Adrenal gland (tissue), 12 donors: ENCODE measurements around the gene SDK1. TPM values are rescaled to one million over a fixed set of nuclear protein-coding genes. Genes with fewer than 3 reads are reported as not detected.

Source experiments
- DNase-seq, 7 donors: peaks; one replicate each; pipeline ENCODE4 v3.0.0-alpha.2; 2019 to 2020
- H3K27ac ChIP-seq, 5 donors: fragments of 200-600 bp; sonication (generic) in 4 of 5; 1 replicate in 3 of 5; 2 replicates in 2 of 5; pipeline versions ENCODE4 v1.5.1 to v1.8.0; 2016 to 2020; ENCODE audit warnings: mild to moderate bottlenecking in 1 of 5
- H3K27me3 ChIP-seq: fragments of 200-600 bp; 2 replicates; pipeline ENCODE4 v1.8.0; 2021
- H3K36me3 ChIP-seq, 2 donors: fragments of 200-600 bp; replicated peaks in 1 of 2; 1 replicate in 1 of 2; 2 replicates in 1 of 2; pipeline versions ENCODE4 v1.5.1 to v1.8.0; 2018 to 2022
- H3K4me1 ChIP-seq, 2 donors: fragments of 200-600 bp; replicated peaks in 1 of 2; 1 replicate in 1 of 2; 2 replicates in 1 of 2; pipeline versions ENCODE4 v1.5.1 to v1.8.0; 2018 to 2021
- H3K4me3 ChIP-seq, 4 donors: fragments of 200-600 bp; sonication (generic) in 3 of 4; one replicate each; pipeline ENCODE4 v1.5.1; 2016 to 2018
- H3K9me3 ChIP-seq, 3 donors: fragments of 200-600 bp; sonication (generic) in 1 of 3; replicated peaks in 1 of 3; 1 replicate in 2 of 3; 2 replicates in 1 of 3; pipeline versions ENCODE4 v1.5.1 to v1.8.0; 2016 to 2021
- POLR2A ChIP-seq, 2 donors: fragments of 450-650 bp; IDR thresholded peaks; one replicate each; pipeline ENCODE4 v1.6.1; 2017; ENCODE audit warnings: antibody characterized with exemption in 2 of 2, mild to moderate bottlenecking in 2 of 2, moderate library complexity in 1 of 2
- WGBS, 4 donors: extraction: QIAGEN DNeasy Blood & Tissue Kit in 2 of 4; methylation state at CpG; one replicate each; pipeline versions ENCODE4 v1.1.5 to v1.1.7; 2013 to 2017; 5-methylcytosine and 5-hydroxymethylcytosine counted together
- intact Hi-C, 2 donors: fragments of 100-400 bp; cut with DNase I; formaldehyde crosslinking; loops; one replicate each; pipeline versions ENCODE4 v1.14.1 to v1.15.0; 2022 to 2023
- polyA plus RNA-seq, 3 donors: library from polyadenylated mRNA; stranded (reverse); fragments of 200-250 nt in 2 of 3; fragments of 350-450 nt in 1 of 3; fragmentation: Illumina TruSeq in 1 of 3; extraction: RNeasy Lipid Tissue Mini Kit (QIAGEN cat#74804) in 1 of 3; gene quantifications; one replicate each; pipeline ENCODE4 v1.2.3, GENCODE V29; 2013 to 2014
- total RNA-seq, 9 donors: library from RNA; depleted of rRNA in 4 of 9; stranded (reverse); fragments of >200 nt in 4 of 9; fragments of 120-200 nt in 1 of 9; fragmentation: NEBNext Ultra II Directional in 1 of 9; extraction: Animal tissue kit (Norgen Biotek cat#: 25700) in 1 of 9; gene quantifications; one replicate each; pipeline versions ENCODE4 v1.1.0 to v1.2.4, GENCODE V29; 2013 to 2023
- TF ChIP-seq, protein P1 (sequence below), 6 experiments: fragments of 450-650 bp in 4 of 6; fragments of 200-600 bp in 2 of 6; sonication (generic) in 1 of 6; IDR thresholded peaks; 1 replicate in 5 of 6; 2 replicates in 1 of 6; pipeline versions ENCODE4 v1.5.1 to v1.8.0; 2016 to 2021; ENCODE audit warnings: antibody characterized with exemption in 6 of 6, mild to moderate bottlenecking in 2 of 6, moderate library complexity in 1 of 6
- donor health status: healthy with polysubstance abuse.
- donor health status: Bipolar disorder and iron deficiency.
- donor health status: DM: yes; HTN: yes; CAD: no.
- donor health status: DM: no; HTN: no; CAD: no.
- donor health status: DM: no; HTN: no; CAD: no.
- donor health status: DM: yes; HTN: yes; CAD: no.

SDK1 gene
- total and polyA plus RNA-seq, 12 donors = 0.50 to 3.6 (median 1.5) TPM

DNA sequence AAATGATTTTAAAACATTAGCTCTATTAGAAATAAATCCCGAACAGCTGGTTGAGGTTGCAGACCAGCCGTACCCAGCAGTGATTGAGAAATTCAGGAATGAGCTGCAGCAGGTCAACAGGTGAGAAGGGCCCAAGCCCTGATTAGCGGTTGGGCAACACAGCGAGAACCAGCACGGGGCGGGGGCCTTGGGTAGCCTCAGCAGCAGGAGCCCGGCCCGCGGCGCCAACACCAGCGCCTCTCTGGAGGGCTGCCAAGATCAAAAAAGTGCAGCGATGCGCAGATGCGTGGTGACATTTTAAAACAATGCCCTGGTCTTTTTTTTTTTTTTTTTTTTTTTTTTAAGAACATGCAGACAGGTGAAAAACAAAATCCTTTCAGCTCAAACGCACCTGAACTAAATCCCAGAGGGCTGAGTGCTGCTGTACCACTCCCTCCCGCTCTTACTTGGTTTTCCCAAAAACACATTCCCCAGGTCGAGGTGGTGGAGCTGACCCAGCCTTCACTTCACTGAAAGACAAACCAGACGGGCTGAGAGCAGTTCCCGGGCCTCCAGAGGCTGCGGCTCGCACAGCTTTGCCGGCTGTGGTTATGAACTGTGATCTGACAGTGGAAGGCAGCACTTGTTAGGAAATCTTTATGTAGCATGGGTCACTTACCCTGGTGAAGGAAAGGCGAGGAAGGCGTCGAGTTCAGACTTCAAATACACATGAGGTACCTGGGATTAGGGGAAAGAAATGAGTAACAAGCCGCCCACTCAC lies 579.4 kb downstream of the SDK1 start:
- intact Hi-C loops = no loop called here
- no peak for DNase-seq
- TF ChIP-seq POLR2A (IDR thresholded peaks at IDR 0.05) = no peak
- TF ChIP-seq, protein P1, sequence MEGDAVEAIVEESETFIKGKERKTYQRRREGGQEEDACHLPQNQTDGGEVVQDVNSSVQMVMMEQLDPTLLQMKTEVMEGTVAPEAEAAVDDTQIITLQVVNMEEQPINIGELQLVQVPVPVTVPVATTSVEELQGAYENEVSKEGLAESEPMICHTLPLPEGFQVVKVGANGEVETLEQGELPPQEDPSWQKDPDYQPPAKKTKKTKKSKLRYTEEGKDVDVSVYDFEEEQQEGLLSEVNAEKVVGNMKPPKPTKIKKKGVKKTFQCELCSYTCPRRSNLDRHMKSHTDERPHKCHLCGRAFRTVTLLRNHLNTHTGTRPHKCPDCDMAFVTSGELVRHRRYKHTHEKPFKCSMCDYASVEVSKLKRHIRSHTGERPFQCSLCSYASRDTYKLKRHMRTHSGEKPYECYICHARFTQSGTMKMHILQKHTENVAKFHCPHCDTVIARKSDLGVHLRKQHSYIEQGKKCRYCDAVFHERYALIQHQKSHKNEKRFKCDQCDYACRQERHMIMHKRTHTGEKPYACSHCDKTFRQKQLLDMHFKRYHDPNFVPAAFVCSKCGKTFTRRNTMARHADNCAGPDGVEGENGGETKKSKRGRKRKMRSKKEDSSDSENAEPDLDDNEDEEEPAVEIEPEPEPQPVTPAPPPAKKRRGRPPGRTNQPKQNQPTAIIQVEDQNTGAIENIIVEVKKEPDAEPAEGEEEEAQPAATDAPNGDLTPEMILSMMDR (IDR thresholded peaks at IDR 0.05) = no peak
- Histone ChIP-seq H3K9me3 (no peaks in the 10 kb centered on the region), H3K4me3 (no peak overlapping the region), H3K27ac (no peak overlapping the region), H3K4me1 (no peaks in the 10 kb centered on the region), H3K36me3 (no peaks in the 10 kb centered on the region), H3K27me3 (peaks cover 4% of the 10 kb centered on the region)
- 77 to 84% (median 80%) methylated on average over 18 to 26 of the region's 26 CpGs for WGBS, 4 donors

DNA sequence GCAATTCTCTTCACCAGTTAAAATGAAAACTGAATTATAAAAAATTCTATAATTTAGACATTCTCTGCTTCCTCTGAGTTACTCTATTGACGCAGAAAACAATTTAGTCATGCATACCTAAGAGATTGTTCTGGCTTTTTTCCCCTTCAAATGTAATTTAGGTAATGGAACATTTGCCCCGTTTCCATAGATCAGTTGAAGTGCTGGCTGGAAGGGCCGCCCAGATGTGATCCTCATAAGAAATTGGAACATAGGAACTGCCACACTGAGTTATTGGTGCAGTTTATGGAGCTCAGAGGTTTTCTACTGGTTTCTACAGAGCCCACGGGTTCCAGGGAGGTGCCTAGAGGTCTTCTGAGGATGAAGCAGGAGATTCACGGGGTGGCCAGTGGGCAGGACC lies 581.7 kb downstream of the SDK1 start:
- WGBS, 4 donors = 83 to 91% (median 90%) methylated on average over 5 of the region's 5 CpGs
- intact Hi-C loops = no loop called here
- H3K9me3 ChIP-seq = no peaks in the 10 kb centered on the region
- no peak overlapping the region for H3K4me3 ChIP-seq
- DNase-seq = no peak
- TF ChIP-seq, protein P1 (IDR thresholded peaks at IDR 0.05) = no peak
- TF ChIP-seq POLR2A (IDR thresholded peaks at IDR 0.05) = no peak
- no peaks in the 10 kb centered on the region for H3K4me1 ChIP-seq
- H3K36me3 ChIP-seq = no peaks in the 10 kb centered on the region
- H3K27me3 ChIP-seq = peaks cover 4% of the 10 kb centered on the region
- no peak overlapping the region for H3K27ac ChIP-seq

DNA sequence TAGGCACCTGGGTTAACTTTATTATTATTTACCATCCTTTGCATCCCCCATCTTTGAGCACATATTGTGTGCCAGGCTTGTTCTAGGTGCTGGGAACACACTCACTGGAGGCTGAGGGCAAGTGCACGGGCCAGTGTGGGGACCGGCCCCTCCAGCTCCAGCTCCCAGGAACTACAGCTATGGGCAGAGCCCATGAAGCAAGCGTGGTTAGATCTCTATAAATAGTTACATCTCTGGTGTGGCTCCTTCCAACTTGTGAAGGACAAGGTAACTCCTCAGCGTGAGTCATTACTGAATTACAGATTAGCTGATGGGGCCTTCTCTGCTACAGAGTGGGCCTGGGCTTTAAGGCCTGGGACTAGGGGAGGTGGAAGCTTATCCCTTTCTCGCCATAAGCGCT lies 583.5 kb downstream of the SDK1 start:
- H3K27ac ChIP-seq = no peak overlapping the region
- 48 to 87% (median 81%) methylated on average over 3 to 6 of the region's 6 CpGs for WGBS, 4 donors
- intact Hi-C loops = no loop called here
- H3K4me1 ChIP-seq = no peaks in the 10 kb centered on the region
- peaks cover 4% of the 10 kb centered on the region for H3K27me3 ChIP-seq
- no peak for DNase-seq
- H3K4me3 ChIP-seq = no peak overlapping the region
- no peaks in the 10 kb centered on the region for H3K9me3 ChIP-seq
- no peak for TF ChIP-seq POLR2A (IDR thresholded peaks at IDR 0.05)
- TF ChIP-seq, protein P1 (IDR thresholded peaks at IDR 0.05) = no peak
- H3K36me3 ChIP-seq = no peaks in the 10 kb centered on the region

DNA sequence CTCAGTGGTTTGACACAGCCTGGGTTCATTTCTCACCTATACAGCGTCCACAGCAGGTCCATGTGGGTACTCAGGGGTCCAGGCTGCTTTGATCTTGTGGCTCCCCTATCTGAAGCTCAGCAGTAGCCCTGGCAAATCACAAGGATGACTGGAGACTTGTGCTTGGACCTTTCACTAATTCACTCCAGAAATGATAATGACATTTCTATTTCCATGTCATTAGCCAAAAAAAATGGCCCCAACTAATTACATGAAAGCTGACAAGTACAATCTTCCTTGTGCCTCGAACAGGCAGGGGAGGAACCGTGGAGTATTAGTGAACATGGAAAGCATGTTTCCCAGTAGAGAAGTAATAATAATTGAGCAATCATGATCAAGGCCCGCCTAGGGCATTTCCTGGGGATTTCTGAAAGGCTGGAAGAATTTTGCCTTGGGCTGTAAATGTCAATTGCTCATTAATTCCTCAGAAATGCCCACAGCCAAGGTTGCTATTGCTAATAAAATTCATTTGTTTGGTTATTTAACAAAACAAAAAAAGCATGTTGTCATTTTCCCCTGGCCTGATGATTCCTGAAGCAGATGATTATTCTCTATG lies 586.1 kb downstream of the SDK1 start:
- Histone ChIP-seq H3K9me3 (no peaks in the 10 kb centered on the region), H3K36me3 (no peaks in the 10 kb centered on the region), H3K27me3 (no peaks in the 10 kb centered on the region), H3K27ac (no peak overlapping the region), H3K4me1 (no peaks in the 10 kb centered on the region), H3K4me3 (no peak overlapping the region)
- TF ChIP-seq, protein P1 (IDR thresholded peaks at IDR 0.05) = no peak
- no peak for TF ChIP-seq POLR2A (IDR thresholded peaks at IDR 0.05)
- 63 to 83% (median 71%) methylated on average over 4 of the region's 4 CpGs for WGBS, 4 donors
- intact Hi-C loops = no loop called here
- DNase-seq = no peak
